Erythroblast (primary cell): ENCODE measurements around the gene HABP2.

Source experiments
- GATA1 ChIP-seq: IDR thresholded peaks from 2 replicates; pipeline ENCODE4 v1.6.1; 2011; ENCODE audit warnings: low read depth, mild to moderate bottlenecking, control low read depth, low read length, moderate library complexity
- POLR2A ChIP-seq: IDR thresholded peaks from 2 replicates; pipeline ENCODE4 v1.6.1; 2011; ENCODE audit warnings: mild to moderate bottlenecking, low read length

GRCh38 chr10:113532724-113533123 lies 20.1 kb upstream of the HABP2 start:
- TF ChIP-seq POLR2A (no peak), GATA1 (no peak)
